HG03135 (cell line): ENCODE measurements around the gene LHPP.
"Not testable (repeated sequence)": the region's sequence is repeated elsewhere in the genome, so short reads cannot be mapped to it uniquely, and the experiment has no call there.

Experiments used
- ATAC-seq: cut with Tn5 transposase; IDR thresholded peaks from one replicate; pipeline ENCODE4 v1.9.1; 2021; ENCODE audit warnings: mild to moderate bottlenecking, moderate library complexity; ENCODE audit not compliant: unreplicated experiment

Gene LHPP

DNA sequence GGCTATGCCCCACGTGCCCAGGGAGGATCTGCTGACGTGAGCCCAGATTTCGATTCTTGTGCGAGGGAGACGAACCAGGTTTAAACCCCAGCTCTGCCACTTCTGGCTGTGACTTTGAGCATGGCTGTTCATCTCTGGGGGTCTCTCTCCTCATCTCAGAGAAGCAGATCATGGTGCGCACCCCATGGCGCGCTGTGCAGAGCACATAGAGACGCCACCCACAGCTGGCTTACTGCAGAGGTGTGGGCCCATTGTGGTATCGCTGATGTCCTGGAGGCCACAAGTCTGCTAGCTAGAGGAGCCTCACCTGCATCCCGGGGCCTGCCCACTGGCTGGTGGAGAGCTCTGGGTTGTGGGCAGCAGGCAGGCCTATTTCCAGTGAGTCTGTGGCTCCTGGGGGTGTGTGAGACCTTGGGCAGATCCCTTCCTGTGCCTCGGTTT, 140.5 kb downstream of the LHPP start:
- no peak for ATAC-seq

DNA sequence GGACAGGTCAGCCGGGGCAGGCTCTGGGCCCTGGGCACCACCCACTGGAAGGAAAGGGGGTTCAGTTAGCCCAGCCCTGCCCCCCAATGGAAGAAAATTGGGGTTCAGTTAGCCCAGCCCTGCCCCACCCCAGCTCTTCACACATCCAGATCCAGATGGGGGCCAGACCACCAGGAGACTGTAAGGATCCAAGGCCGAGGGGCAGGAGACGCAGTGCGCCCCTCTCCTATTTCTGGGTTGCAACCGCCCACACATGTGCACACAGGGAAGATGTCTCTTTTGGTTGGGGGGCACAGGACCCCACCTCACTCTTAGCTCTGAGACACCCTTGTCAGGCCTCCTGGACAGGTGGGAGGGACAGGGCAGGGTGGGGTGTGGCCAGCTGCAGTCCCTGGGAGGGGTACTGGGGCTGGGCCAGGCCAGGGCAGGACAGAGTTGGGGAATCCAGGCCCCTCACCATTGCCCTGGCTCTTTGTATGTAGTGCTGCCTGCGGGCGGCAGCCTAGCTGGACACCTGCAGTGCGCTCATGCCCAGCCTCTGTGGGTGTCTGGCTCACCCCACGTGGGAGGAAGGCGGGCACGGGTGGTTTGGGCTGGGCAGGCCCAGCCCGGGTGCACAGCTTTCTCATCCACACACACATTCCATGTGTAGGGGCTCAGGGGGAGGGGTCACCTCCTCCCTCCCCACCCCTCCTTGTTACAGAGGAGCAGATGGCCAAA, 141.2 kb downstream of the LHPP start:
- ATAC-seq = no peak

DNA sequence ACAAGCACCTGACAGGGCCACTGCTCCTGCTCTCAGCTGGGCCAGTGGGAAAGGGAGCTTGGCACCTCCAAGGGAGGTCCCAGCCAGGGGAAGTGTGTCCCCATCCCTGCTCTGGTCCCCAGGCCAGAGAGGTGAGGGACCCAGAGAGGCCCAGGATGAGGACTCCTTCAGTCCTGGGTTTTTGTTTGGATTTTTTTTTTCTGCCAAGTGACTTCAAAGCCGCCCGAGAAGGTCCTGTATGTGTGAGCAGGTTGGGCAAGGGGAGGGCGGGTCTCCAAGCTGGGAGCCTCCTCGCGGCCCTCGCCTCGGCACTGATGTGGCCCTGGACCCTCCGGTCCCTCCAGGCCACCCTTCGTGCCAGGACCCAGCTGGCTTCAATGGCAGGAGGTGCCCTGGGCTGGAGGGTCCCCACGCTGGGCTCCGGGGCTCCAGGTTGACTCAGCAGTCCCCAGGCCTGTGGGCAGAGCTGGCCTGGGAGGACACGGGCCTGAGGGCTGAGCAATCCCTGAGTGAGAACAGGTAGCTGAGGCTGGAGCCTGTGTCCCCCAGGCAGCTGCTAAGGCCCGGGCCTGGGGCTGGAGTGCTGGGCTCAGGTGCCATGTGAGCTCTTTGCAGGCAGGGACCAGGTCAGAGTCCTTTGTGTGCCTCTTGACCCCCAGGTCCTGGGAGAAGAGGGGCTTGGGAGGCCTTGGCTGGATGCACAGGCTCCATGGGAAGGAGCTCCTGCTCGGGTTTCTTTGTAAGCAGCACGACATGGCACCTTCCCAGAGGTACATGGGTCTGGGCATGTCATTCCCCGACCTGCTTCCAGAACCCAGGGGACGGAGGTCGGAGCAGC, 142.0 kb downstream of the LHPP start:
- no peak for ATAC-seq

DNA sequence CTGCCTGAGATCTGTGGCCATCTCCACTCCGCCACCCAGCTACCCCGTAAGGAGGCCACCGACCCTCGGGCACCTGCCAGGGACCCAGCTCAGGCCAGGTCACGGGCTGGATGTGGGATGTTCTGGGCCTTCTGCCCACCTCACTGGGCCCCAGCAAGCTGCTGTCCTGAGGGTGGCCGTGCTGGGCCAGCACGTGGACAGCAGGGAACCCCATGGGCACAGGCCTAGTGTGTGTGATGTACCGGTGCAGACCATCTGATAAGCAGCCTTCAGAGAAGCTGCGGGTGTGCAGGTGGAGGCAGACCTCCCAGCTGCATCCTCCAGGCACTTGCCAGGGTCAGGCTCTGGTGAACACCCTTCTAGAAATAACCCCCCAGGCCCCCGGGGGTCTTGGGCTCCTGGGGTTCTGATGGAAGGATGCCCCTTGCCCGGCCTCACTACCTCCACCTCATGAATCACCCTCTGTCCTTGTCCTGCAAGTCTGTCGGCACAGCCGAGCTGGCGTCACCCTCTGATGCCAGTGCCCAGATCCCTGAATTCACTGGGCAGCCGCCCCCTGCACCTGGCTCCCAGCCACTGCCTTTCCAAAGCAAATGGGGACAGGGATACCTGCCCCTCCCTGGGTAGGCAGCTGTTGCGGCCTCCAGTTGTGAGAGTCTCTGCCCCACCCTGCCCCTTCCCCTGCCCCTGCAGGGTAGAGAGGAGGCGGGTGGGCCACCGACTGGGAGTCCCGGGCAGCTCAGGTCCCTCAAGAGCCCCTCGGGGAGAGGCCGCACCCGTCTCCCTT, 142.8 kb downstream of the LHPP start:
- no peak for ATAC-seq

DNA sequence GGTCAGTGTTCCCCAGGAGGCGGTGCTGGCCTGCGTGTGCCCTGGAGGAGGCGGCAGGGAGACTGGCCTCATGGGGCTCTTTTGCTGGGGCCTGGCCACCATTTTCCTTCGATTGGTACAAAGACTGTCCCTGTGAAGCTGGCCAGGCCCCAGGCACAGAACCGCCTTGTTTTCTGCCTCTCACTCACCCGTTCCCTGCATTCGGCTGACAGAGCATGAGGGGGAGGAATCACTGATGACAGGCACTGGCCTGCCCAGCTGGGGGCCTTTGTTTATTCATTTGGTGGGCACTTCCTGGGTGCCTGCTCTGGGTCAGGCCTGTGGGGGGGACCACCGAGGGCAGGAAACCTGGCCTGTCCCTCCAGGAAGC, 143.4 kb downstream of the LHPP start:
- ATAC-seq = no peak

DNA sequence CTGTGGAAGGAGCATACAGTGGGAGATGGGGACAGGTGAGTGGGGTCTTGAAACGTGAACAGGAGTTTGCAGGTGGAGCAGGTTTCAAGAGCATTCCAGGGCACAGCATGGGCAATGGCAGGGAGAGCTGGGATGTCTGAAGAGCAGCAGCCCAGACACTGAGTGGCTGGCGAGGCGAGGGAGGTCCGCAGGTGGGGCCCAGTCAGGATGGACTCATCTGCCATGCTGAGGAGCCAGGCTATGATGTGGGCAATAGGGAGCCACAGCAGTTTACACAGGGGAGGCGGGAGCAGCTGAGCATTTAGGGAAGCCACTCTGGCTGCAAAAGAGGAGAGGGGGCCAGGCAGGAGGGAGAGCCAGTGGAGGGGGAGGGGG, 143.8 kb downstream of the LHPP start:
- no peak for ATAC-seq

DNA sequence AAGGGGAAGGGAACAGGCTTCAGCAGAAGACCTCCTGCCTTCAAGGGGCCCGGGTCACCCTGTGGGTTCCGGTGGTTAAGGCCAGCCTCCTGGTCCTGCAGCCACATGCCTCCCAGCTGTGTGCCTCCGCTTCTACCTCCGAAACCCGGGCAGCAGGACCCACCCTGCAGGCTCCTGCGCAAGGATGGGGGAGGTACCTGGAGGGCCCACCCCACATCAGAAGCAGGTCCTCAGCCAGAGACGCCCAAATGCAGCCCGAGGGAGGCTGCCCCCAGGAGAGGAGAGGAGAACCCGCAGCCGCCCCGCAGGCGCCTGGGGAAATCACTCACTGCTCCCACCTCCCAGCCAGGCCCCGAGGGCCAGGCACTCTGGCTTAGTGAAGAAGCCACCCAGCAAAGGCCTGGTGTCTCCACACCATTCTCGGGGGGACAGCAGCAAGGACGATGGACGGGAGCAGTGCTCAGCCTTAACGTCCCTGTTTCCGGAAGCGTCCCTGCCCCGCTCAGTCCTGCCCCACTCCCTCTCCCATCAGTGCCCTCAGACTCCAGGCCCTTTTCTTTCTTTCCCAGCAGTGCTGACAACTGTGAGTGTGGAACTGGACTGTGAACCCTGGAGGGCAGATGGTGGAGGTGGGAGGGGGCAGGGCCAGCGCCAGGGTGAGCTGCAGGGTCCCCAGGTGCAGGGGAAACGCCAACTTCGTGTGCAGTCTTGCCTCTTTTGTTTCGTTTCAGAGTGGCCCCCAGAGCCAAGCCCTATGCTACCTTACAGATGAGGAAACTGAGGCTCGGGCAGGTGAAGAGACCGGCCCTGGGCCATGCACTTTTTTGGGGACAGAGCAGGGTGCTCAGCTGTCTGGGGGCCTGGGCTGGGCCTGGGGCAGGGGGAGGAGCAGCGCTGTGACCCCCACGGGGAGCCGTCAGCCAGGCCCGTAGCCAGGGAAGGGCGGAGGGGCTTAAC, 144.5 kb downstream of the LHPP start:
- no peak for ATAC-seq

DNA sequence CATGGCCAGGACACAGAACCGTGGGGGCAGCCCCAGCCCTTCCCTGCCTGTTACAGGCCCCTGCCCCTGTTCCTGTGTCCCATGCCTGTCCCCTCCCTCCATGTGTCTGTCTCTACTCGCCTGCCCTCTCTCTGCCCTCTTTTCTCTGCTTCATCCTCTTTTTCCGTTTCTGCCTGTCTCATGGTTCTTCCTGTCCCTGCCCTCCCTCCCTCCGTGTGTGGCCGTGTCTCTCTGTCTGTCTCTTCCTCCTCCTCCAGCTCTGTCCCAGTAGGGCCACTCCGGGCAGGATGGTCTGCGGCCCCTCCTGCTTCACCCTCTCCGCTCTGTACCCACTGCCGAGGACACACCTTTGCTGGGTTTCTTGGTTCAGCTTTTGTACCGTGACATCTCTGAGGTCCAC, 145.2 kb downstream of the LHPP start:
- ATAC-seq = no peak

DNA sequence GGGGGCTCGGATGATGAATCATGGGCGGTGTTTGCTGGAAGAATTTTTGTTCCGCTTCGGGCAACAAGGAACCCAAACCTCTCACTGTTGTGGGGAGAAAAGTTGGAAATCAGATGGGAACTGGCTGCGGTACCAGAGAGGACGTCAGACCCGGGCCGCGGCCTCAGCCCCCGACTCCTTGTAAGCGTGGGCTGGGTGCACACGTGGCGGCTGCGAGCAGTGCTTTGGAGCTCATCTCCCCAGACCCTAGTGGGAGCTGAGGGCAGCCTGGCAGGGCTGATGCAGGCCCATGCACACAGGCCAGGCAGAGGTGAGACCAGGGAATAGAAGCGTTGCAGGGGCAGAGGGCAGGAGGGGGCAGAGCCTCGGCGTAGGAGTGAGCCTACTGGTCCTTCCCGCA, 146.1 kb downstream of the LHPP start:
- no peak for ATAC-seq

DNA sequence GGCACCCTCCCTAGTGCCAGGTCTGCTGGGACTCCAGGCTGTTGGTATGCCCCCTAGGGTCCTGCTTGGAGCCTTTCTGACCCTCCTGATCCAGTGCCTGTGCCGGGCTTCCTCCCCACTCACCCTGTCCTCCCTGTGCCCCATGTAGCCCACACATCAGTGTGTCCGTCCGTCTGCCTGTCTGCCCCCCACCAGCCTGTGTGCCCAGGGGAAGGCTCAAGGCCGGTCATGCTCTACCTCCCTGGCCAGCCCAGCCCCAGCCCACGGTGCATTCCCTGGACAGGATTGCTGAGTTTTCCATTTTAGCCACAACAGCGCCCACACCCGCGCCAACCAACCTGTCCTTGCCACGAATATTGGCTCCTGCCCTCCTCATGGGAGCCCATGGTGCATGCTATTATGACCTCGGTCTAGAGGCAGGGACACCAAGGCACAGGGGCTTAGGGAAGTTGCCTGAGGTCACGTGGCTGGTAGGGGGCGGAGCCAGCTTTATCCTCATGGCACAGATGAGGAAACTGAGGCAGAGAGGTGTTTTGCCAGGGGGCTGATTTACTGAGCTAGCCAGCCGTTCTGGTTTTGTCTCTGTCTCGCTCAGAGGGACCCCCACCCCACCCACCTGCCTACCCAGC, 146.6 kb downstream of the LHPP start:
- no peak for ATAC-seq

DNA sequence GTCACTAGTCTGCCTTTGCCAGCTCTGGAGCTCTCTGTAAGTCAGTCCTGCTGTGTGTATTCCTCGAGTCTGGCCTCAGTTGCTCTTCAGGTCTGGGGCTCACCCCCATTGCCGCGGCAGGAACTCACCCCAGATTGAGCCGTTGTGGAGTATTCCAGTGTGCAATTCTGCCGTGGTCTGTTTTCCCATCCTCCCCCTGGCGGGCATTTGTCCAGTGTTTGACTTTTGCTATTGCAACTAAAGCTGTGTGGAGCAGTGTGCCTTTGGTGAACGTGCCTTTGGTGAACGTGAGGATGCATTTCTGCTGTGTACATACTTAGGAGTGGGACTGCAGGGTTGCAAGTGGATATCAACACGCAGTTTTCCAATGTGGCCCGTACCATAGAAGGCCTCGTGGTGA, 148.1 kb downstream of the LHPP start:
- ATAC-seq = no peak

DNA sequence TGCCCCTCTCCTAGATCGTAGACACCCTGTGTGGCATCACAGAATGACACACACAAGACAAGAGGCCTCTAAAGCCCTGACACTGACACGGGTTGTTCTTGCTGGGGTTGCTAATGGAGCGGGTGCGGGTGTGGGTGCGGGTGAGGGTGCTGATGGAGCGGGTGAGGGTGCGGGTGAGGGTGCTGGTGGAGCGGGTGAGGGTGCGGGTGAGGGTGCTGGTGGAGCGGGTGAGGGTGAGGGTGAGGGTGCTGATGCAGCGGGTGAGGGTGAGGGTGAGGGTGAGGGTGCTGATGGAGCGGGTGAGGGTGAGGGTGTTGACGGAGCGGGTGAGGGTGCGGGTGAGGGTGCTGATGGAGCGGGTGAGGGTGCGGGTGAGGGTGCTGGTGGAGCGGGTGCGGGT, 148.6 kb downstream of the LHPP start:
- not testable (repeated sequence) for ATAC-seq

DNA sequence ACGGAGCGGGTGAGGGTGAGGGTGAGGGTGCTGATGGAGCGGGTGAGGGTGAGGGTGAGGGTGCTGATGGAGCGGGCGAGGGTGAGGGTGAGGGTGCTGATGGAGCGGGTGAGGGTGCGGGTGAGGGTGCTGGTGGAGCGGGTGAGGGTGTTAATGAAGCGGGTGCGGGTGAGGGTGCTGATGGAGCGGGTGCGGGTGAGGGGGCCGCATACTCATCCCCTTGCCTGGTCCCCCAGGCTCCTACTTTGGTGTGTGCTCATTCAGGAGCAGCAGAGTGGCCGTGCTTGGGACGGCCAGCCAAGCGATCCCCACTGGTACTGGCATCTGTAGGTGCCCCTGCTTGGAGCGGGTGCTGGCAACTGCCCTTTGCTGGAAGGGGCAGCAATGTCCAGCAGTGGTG, 149.2 kb downstream of the LHPP start:
- ATAC-seq = not testable (repeated sequence)

DNA sequence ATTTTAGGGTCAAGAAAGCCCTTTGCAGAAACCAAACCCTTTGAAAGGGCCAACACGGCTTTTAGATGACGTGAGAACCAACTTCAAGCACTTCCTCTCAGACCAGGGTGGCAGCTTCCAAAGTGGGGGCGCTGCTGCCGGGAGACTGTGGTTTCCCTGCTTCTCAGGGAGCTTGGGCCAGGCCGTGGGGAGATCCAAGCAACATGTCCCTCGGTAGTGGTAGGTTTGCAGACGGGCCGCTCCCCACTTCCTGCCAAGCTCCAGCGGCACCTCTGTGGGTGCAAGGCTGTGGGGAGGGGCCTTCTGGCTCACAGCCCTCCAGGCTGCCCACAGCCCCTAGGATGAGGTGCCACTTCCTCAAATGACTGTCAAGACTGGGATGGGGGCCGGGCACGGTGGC, 150.1 kb downstream of the LHPP start:
- no peak for ATAC-seq

DNA sequence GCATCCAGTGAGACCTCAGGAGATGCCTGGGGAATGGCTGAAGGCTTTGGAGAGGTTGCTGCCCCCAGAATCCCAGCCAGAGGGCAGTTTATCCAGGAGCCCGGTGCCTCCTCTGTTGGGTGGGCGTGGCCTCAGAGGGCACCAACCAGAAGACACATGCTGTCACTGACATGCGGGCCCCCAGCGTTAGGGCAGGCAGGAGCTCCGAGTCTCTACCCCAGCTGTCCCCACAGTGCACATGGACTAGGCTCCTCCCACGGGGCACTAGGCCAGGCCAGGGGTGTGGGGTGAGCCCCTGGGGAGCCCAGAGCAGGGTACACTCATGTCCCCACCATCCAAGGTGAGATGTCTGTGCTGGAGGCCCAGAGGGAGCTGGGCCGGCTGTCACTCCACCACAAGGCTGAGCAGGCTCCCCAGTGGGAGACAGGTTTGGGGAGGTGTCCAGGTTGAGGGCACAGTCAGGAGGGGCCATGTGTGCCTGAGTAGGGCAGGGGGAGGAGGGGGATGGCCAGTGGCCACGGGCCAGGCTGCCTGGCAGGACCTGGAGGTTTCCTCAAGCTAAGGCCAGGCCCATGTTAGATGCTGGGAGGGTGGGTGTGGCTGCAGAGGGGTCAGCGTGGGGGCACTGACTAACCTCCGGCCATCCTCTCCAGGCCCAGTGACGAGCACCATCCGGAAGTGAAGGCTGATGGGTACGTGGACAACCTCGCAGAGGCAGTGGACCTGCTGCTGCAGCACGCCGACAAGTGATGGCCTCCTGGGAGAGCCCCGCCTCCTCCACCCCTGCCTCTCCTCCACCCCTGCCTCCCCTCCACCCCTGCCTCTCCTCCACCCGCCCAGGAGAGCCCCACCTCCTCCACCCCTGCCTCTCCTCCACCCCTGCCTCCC, 151.2 kb downstream of the LHPP start:
- ATAC-seq = no peak

DNA sequence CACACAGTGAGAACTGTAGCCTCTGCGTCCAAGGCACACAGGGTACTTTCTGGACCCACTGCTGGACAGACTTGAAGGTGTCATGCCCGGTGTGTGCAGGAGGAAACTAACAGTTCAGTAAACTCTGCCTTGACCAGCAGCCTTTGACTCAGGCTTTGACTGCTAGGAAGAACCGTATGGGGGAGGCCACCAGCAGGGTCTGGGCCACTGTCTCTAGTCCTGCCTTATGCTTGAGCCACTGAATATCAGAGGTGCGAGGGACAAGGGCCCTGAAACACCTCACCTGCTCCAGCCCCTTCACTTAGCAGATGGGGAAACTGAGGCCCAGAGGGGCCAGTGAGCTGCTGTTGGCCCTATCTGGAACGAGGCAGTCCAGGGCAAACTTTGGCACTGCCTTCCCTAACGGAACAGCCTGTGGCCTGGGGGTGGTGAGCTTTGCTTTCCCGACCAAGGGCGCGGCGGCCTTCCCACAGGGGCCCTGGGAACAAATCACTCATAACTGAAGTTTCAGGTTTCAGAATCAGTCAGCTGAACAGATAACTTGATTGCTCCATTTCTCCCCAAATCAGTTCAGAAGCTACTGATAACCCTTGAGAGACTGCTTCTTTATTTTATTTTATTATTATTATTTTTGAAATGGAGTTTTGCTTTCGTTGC, 152.5 kb downstream of the LHPP start:
- ATAC-seq = peak; percentile 43

DNA sequence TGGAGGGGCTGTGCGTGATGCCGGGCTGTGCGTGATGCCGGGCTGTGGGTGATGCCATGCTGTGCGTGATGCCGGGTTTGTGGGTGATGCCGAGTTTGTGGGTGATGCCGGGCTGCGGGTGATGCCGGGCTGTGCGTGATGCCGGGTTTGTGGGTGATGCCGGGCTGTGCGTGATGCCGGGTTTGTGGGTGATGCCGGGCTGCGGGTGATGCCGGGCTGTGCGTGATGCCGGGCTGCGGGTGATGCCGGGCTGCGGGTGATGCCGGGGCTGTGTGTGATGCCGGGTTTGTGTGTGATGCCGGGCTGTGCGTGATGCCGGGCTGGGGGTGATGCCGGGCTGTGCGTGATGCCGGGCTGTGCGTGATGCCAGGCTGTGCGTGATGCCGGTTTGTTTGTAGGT, 153.6 kb downstream of the LHPP start:
- ATAC-seq = no peak

DNA sequence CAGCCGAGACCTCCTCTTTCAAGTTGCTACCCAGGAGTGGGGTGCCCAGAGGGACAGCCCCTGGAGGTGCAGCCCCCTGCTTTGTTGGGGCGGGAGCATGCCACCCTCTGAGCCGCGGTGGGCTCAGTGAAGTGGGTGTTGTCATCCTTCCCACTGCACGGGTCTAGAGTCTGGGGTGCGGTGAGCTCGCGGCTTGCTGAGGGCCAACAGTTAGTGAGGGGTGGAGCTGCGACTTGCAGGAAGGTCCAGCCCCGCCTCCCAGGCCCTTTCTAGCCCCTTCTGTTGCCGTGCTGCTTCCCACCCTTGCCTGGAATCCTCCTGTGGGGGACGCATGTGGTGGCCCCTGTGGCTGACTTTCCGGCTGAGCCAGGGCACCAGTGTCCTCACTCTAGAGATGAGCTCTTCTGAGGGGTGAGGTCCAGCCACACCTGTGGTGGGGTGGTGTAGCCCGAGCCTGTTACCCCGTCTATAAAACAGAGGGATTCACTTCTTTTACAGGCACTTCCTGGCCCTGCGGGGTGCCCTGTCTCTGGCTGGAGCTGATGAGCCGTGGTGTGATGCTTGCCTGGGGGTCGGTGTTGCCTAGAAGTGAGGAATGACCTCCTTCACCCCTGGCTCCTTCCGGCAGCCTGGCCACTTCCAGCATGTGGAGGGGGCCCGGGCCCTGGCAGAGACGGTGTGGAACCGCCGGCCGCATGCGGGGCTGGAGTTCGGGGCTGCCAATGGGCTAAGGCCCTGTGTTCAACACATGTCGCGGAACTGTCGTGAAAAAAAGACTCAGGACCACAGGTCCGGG, 154.6 kb downstream of the LHPP start:
- ATAC-seq = no peak
